ENCODE measurements around the gene HES5. TPM values are rescaled to one million over a fixed set of nuclear protein-coding genes. Genes with fewer than 3 reads are reported as not detected.

HES5 gene
- polyA plus RNA-seq, 1 donor from 2014 or later, result 0.81 TPM

DNA sequence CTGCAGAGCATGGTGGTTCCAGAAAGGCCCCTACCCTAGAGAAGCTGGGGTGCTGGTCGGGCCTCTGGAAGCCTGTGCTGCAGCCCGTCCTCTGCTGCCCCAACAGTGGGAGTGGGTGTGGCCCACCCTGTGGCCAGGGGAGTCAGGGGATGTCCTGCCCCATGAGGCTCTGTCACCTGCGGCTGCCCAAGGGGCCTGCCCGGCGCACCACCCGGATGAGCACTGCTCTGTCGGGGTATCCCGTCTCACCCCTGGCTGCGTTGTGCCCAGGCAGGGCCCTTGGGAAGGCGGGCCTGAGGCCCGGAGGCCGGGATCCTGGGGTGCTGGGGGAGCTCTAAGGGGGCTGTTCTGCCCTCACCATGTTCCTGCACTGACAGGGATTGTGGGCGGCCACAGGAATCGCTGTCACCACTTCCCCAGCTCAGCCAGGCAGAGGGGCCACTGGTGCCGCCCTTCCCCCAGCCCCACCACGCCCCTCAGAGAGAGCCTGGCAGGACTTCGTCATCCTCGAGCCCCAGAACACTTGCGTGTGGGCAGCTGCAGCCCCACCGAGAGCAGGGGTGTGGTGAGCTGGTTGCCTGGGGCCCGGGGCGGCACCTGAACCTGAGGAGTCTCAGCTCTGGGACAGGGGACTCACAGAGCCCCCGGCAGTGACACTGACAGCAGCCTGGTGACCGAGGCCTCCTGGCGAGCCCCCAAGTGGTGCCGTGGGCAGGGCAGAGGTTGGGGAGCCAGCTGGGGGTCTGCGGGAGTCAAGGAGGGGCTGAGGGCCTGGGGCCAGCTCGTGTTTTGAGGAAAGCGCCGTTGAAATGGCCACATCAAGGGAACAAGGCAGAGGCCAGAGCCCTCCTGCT, 23.8 kb downstream of the HES5 start:
- H3K27ac ChIP-seq (ENCODE audit: low read length), result no peak overlapping the region
- H3K36me3 ChIP-seq (ENCODE audit: insufficient read depth, low read length), result no peaks in the 10 kb centered on the region

DNA sequence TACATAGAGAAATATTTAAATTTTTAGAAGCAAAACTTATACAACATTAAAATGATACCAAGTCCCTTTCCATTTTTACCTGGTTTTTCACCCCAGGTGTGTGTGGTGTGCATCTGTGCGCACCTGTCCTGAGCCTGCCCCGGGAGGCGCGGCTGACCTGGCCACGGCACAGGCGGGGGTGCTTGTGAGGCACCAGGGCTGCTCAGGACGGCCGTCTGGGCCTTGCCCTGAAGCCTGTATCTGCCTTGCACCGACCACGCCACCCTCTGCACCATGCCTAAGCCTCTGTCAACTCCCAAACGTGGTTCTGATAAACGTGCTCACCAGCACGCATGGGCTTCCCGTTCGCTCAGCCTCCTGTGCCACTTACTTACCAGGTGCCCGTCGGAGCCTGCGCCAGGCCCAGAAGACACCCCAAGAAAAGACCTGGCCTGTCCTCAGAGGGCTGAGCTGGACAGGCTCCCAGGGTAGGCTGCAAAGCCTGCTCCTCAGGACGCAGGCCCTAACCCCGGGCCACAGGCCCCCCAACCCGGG, 24.5 kb downstream of the HES5 start:
- TF ChIP-seq, protein P1, sequence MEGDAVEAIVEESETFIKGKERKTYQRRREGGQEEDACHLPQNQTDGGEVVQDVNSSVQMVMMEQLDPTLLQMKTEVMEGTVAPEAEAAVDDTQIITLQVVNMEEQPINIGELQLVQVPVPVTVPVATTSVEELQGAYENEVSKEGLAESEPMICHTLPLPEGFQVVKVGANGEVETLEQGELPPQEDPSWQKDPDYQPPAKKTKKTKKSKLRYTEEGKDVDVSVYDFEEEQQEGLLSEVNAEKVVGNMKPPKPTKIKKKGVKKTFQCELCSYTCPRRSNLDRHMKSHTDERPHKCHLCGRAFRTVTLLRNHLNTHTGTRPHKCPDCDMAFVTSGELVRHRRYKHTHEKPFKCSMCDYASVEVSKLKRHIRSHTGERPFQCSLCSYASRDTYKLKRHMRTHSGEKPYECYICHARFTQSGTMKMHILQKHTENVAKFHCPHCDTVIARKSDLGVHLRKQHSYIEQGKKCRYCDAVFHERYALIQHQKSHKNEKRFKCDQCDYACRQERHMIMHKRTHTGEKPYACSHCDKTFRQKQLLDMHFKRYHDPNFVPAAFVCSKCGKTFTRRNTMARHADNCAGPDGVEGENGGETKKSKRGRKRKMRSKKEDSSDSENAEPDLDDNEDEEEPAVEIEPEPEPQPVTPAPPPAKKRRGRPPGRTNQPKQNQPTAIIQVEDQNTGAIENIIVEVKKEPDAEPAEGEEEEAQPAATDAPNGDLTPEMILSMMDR (IDR thresholded peaks at IDR 0.05; ENCODE audit: poor library complexity, severe bottlenecking), result no peak
- TF ChIP-seq EZH2 (IDR thresholded peaks at IDR 0.05; ENCODE audit: borderline replicate concordance, insufficient read depth, low read length, poor library complexity, severe bottlenecking) (no peak), RAD21 (conservative IDR thresholded peaks at IDR 0.05) (no peak)

More for the DNA sequence above, 23.8 kb downstream of the HES5 start:
- no peaks in the 10 kb centered on the region for H3K9me2 ChIP-seq (ENCODE audit: insufficient read depth, low read length)
- no peak overlapping the region for H2AFZ ChIP-seq (ENCODE audit: low read depth, low read length)
- no peaks in the 10 kb centered on the region for H4K20me1 ChIP-seq (ENCODE audit: insufficient read depth)
- no peak overlapping the region for H3K9ac ChIP-seq (ENCODE audit: low read length)
- H3K79me2 ChIP-seq (replicated peaks; ENCODE audit: insufficient read depth, low read length), result no peaks in the 10 kb centered on the region
- no peak overlapping the region for H3K4me2 ChIP-seq (ENCODE audit: low read length)
- TF ChIP-seq MXI1 (conservative IDR thresholded peaks at IDR 0.05; ENCODE audit: poor library complexity, severe bottlenecking) (no peak), POLR2AphosphoS5 (IDR thresholded peaks at IDR 0.05) (no peak), EP300 (conservative IDR thresholded peaks at IDR 0.05; ENCODE audit: poor library complexity, severe bottlenecking) (no peak), SMC3 (conservative IDR thresholded peaks at IDR 0.05; ENCODE audit: poor library complexity) (no peak)
- TF ChIP-seq, protein P1 (IDR thresholded peaks at IDR 0.05; ENCODE audit: poor library complexity, severe bottlenecking), result no peak
- TF ChIP-seq, protein P2, sequence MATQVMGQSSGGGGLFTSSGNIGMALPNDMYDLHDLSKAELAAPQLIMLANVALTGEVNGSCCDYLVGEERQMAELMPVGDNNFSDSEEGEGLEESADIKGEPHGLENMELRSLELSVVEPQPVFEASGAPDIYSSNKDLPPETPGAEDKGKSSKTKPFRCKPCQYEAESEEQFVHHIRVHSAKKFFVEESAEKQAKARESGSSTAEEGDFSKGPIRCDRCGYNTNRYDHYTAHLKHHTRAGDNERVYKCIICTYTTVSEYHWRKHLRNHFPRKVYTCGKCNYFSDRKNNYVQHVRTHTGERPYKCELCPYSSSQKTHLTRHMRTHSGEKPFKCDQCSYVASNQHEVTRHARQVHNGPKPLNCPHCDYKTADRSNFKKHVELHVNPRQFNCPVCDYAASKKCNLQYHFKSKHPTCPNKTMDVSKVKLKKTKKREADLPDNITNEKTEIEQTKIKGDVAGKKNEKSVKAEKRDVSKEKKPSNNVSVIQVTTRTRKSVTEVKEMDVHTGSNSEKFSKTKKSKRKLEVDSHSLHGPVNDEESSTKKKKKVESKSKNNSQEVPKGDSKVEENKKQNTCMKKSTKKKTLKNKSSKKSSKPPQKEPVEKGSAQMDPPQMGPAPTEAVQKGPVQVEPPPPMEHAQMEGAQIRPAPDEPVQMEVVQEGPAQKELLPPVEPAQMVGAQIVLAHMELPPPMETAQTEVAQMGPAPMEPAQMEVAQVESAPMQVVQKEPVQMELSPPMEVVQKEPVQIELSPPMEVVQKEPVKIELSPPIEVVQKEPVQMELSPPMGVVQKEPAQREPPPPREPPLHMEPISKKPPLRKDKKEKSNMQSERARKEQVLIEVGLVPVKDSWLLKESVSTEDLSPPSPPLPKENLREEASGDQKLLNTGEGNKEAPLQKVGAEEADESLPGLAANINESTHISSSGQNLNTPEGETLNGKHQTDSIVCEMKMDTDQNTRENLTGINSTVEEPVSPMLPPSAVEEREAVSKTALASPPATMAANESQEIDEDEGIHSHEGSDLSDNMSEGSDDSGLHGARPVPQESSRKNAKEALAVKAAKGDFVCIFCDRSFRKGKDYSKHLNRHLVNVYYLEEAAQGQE (IDR thresholded peaks at IDR 0.05; ENCODE audit: borderline replicate concordance), result no peak
- no peaks in the 10 kb centered on the region for H3K9me3 ChIP-seq (ENCODE audit: low read length)
- H3F3A ChIP-seq (ENCODE audit: insufficient read depth, low read length, poor library complexity, severe bottlenecking), result no peaks in the 10 kb centered on the region
- H3K4me3 ChIP-seq (ENCODE audit: low read length), result no peak overlapping the region
- H3K27me3 ChIP-seq (ENCODE audit: insufficient read depth, low read depth, low read length), result no peaks in the 10 kb centered on the region

More for the DNA sequence above, 24.5 kb downstream of the HES5 start:
- no peak overlapping the region for H3K4me3 ChIP-seq (ENCODE audit: low read length)
- H3K4me2 ChIP-seq (ENCODE audit: low read length), result no peak overlapping the region
- H3K27me3 ChIP-seq (ENCODE audit: insufficient read depth, low read depth, low read length), result no peaks in the 10 kb centered on the region
- H3K27ac ChIP-seq (ENCODE audit: low read length), result no peak overlapping the region
- H3K36me3 ChIP-seq (ENCODE audit: insufficient read depth, low read length), result no peaks in the 10 kb centered on the region
- no peaks in the 10 kb centered on the region for H4K20me1 ChIP-seq (ENCODE audit: insufficient read depth)
- no peaks in the 10 kb centered on the region for H3K79me2 ChIP-seq (replicated peaks; ENCODE audit: insufficient read depth, low read length)
- H3K9ac ChIP-seq (ENCODE audit: low read length), result no peak overlapping the region
- no peaks in the 10 kb centered on the region for H3K9me3 ChIP-seq (ENCODE audit: low read length)
- H2AFZ ChIP-seq (ENCODE audit: low read depth, low read length), result no peak overlapping the region
- no peaks in the 10 kb centered on the region for H3F3A ChIP-seq (ENCODE audit: insufficient read depth, low read length, poor library complexity, severe bottlenecking)
- no peaks in the 10 kb centered on the region for H3K9me2 ChIP-seq (ENCODE audit: insufficient read depth, low read length)
